Subcutaneous abdominal adipose tissue (tissue), 5 donors: ENCODE measurements around the gene MCTP1.
"Not testable (repeated sequence)": the region's sequence is repeated elsewhere in the genome, so short reads cannot be mapped to it uniquely, and the experiment has no call there.

Experiments
- H3K27ac ChIP-seq: one replicate; pipeline ENCODE4 v1.7.0; 2013; ENCODE audit warnings: low read depth, mild to moderate bottlenecking, inconsistent platforms, low read length, moderate library complexity
- H3K27me3 ChIP-seq, 5 donors: one replicate each; pipeline ENCODE4 v1.7.0; 2013; ENCODE audit warnings: low read length in 5 of 5, inconsistent platforms in 1 of 5; ENCODE audit not compliant: control insufficient read depth in 5 of 5, insufficient read depth in 4 of 5
- H3K36me3 ChIP-seq, 5 donors: one replicate each; pipeline ENCODE4 v1.7.0; 2013; ENCODE audit warnings: low read length in 5 of 5; ENCODE audit not compliant: control insufficient read depth in 5 of 5, insufficient read depth in 5 of 5
- H3K4me1 ChIP-seq, 5 donors: one replicate each; pipeline ENCODE4 v1.7.0; 2013; ENCODE audit warnings: low read length in 5 of 5, mild to moderate bottlenecking in 3 of 5, moderate library complexity in 1 of 5; ENCODE audit not compliant: control insufficient read depth in 5 of 5, insufficient read depth in 5 of 5
- H3K4me3 ChIP-seq, 5 donors: one replicate each; pipeline ENCODE4 v1.7.0; 2013; ENCODE audit warnings: low read length in 5 of 5, low read depth in 1 of 5
- H3K9ac ChIP-seq, 5 donors: one replicate each; pipeline ENCODE4 v1.7.0; 2013; ENCODE audit warnings: low read length in 5 of 5, mild to moderate bottlenecking in 4 of 5, moderate library complexity in 3 of 5
- H3K9me3 ChIP-seq, 5 donors: one replicate each; pipeline ENCODE4 v1.7.0; 2013; ENCODE audit warnings: low read length in 5 of 5; ENCODE audit not compliant: control insufficient read depth in 5 of 5
- donor health status: healthy.
- donor health status: healthy.
- donor health status: healthy.
- donor health status: healthy.
- donor health status: healthy.

MCTP1 gene

GRCh38 chr5:95224701-95225459, 60.0 kb downstream of the MCTP1 start:
- Histone ChIP-seq H3K9ac (no peak overlapping the region), H3K9me3 (peaks cover 0 to 3% (median 0%) of the 10 kb centered on the region in 5 donors), H3K4me3 (no peak overlapping the region), H3K27ac (no peak overlapping the region), H3K4me1 (peaks cover 0 to 5% (median 0%) of the 10 kb centered on the region in 5 donors), H3K27me3 (no peaks in the 10 kb centered on the region), H3K36me3 (no peaks in the 10 kb centered on the region)

DNA sequence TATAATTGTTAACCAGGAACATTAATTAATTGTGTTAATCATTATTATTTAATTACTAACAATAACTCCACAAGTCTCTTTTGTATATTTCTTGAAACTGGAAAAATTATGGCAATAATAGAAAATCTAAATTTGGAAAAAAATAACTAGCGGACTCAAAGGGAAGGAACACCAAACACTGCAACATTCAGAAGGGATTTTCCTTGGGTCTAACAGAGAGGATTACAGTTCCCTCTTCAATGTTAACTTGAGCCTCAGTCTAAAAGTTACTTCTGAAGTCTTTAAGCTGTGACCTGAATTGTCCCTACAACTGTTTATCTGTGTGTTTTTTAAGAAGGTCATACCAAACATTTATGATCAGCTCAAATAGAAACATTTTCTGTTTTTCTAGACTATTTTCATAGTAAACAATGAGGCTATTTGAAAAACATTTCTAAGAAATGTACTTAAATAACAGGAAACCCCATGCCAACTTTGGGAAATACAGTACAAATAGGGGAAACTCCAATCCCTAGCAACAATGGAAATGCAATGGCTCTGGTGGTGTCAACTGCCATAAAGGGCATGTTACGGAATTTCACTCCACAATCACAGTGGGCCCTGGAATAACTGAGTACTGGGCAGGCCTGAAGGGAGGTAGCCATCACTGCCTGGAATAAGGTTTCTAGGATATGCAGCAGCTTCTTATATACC, 61.2 kb downstream of the MCTP1 start:
- no peaks in the 10 kb centered on the region for H3K36me3 ChIP-seq
- H3K27me3 ChIP-seq, result no peaks in the 10 kb centered on the region
- H3K9ac ChIP-seq, result no peak overlapping the region
- no peak overlapping the region for H3K27ac ChIP-seq
- H3K4me1 ChIP-seq, result peaks cover 0 to 5% (median 0%) of the 10 kb centered on the region in 5 donors
- H3K9me3 ChIP-seq, result no peaks in the 10 kb centered on the region
- H3K4me3 ChIP-seq, result no peak overlapping the region

DNA sequence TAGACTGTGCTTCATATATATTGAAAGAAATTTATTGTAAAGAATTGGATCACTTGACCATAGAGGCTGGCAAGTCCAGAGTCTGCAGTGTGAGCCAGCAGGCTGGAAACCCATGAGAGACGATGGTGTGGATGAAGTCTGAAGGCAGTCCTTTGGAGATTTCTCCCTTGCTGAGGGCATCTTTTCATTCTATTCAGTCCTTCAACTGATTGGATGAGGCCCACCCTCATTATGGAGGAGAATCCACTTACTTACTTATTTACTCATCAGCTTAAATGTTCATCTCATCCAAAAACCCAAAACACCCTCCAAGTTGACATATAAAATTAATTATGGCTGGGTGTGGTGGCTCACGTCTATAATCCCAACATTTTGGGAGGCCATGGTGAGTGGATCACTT, 62.1 kb downstream of the MCTP1 start:
- Histone ChIP-seq H3K27me3 (no peaks in the 10 kb centered on the region), H3K9ac (no peak overlapping the region), H3K4me3 (no peak overlapping the region), H3K27ac (no peak overlapping the region), H3K4me1 (peaks cover 0 to 5% (median 0%) of the 10 kb centered on the region in 5 donors), H3K36me3 (no peaks in the 10 kb centered on the region), H3K9me3 (no peaks in the 10 kb centered on the region)

GRCh38 chr5:95221234-95221633, 63.7 kb downstream of the MCTP1 start:
- Histone ChIP-seq H3K9me3 (no peaks in the 10 kb centered on the region), H3K4me1 (peaks cover 0 to 8% (median 0%) of the 10 kb centered on the region in 5 donors), H3K27me3 (no peaks in the 10 kb centered on the region), H3K4me3 (no peak overlapping the region), H3K36me3 (no peaks in the 10 kb centered on the region), H3K9ac (no peak overlapping the region), H3K27ac (no peak overlapping the region)

- Histone ChIP-seq H3K36me3 (no peaks in the 10 kb centered on the region), H3K4me1 (peaks cover 0 to 10% (median 0%) of the 10 kb centered on the region in 5 donors), H3K27me3 (no peaks in the 10 kb centered on the region), H3K9ac (no peak overlapping the region), H3K9me3 (no peaks in the 10 kb centered on the region), H3K4me3 (no peak overlapping the region), H3K27ac (no peak overlapping the region)
Observed at GRCh38 chr5:95220381-95220780, 64.5 kb downstream of the MCTP1 start.

- peaks cover 0 to 10% (median 0%) of the 10 kb centered on the region in 5 donors for H3K4me1 ChIP-seq
- H3K9me3 ChIP-seq, result no peaks in the 10 kb centered on the region
- H3K27me3 ChIP-seq, result no peaks in the 10 kb centered on the region
- no peak overlapping the region for H3K4me3 ChIP-seq
- H3K36me3 ChIP-seq, result no peaks in the 10 kb centered on the region
- no peak overlapping the region for H3K27ac ChIP-seq
- H3K9ac ChIP-seq, result no peak overlapping the region
Observed at GRCh38 chr5:95219411-95219810, 65.5 kb downstream of the MCTP1 start.

- H3K4me1 ChIP-seq, result peaks cover 0 to 5% (median 0%) of the 10 kb centered on the region in 5 donors
- no peak overlapping the region for H3K9ac ChIP-seq
- no peak overlapping the region for H3K27ac ChIP-seq
- no peaks in the 10 kb centered on the region for H3K36me3 ChIP-seq
- no peak overlapping the region for H3K4me3 ChIP-seq
- H3K27me3 ChIP-seq, result no peaks in the 10 kb centered on the region
- H3K9me3 ChIP-seq, result no peaks in the 10 kb centered on the region
Observed at GRCh38 chr5:95217881-95218280, 67.0 kb downstream of the MCTP1 start.

GRCh38 chr5:95217351-95217750, 67.5 kb downstream of the MCTP1 start:
- H3K9me3 ChIP-seq, result no peaks in the 10 kb centered on the region
- H3K27ac ChIP-seq, result no peak overlapping the region
- H3K27me3 ChIP-seq, result no peaks in the 10 kb centered on the region
- H3K9ac ChIP-seq, result no peak overlapping the region
- no peaks in the 10 kb centered on the region for H3K36me3 ChIP-seq
- peaks cover 0 to 5% (median 0%) of the 10 kb centered on the region in 5 donors for H3K4me1 ChIP-seq
- H3K4me3 ChIP-seq, result no peak overlapping the region

- Histone ChIP-seq H3K27me3 (no peaks in the 10 kb centered on the region), H3K27ac (no peak overlapping the region), H3K4me1 (peaks cover 0 to 5% (median 0%) of the 10 kb centered on the region in 5 donors), H3K36me3 (no peaks in the 10 kb centered on the region), H3K4me3 (no peak overlapping the region), H3K9me3 (no peaks in the 10 kb centered on the region), H3K9ac (no peak overlapping the region)
Observed at GRCh38 chr5:95216136-95216955, 68.5 kb downstream of the MCTP1 start.

DNA sequence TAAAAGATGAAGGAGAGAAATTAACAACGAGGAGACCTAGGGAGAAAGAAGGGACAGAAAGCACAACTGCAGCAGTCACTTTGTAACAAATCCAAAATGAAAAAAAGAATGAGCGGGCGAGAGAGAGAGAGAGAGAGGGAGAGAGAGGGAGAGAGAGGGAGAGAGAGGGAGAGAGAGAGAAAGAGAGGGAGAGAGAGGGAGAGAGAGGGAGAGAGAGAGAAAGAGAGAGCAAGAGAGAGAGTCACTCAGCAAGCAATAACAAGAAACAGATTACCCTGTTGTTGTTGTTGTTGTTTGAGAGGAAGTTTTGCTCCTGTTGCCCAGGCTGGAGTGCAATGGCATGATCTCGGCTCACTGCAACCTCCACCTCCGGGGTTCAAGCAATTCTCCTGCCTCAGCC, 77.1 kb downstream of the MCTP1 start:
- H3K9ac ChIP-seq, H3K4me3 ChIP-seq, H3K9me3 ChIP-seq, H3K27ac ChIP-seq, H3K27me3 ChIP-seq, H3K36me3 ChIP-seq, H3K4me1 ChIP-seq: not testable (repeated sequence)
